T-cell (primary cell): ENCODE measurements around the gene RBM18. TPM values are rescaled to one million over a fixed set of nuclear protein-coding genes. Genes with fewer than 3 reads are reported as not detected.

Experiments used
- ATAC-seq, 4 experiments: fragments of 200-7000 bp in 3 of 4; fragments of 150-1000 bp in 1 of 4; cut with Tn5 transposase; replicated peaks in 1 of 4; 1 replicate in 3 of 4; 2 replicates in 1 of 4; pipeline ENCODE4 v1.10.0; 2021; ENCODE audit warnings: moderate library complexity in 3 of 4, mild to moderate bottlenecking in 2 of 4, moderate number of reproducible peaks in 1 of 4
- CTCF ChIA-PET, 2 donors: fragments of 300-600 bp; sonication (Branson Sonifier 250); formaldehyde crosslinking; loops; one replicate each; lab custom pipeline; 2022; ENCODE audit warnings: antibody characterized with exemption in 2 of 2; lab: Charles Lee
- POLR2A ChIA-PET, 2 donors: fragments of 300-600 bp; sonication (Branson Sonifier 250); formaldehyde crosslinking; loops; one replicate each; lab custom pipeline; 2022; ENCODE audit warnings: antibody characterized with exemption in 2 of 2; lab: Charles Lee
- DNase-seq, 35 experiments: peaks; one replicate each; pipeline versions ENCODE4 v3.0.0 to v3.0.0-alpha.2; 2013 to 2023
- H3K27ac ChIP-seq: one replicate; pipeline ENCODE4 v1.5.1; 2013; ENCODE audit warnings: low read length
- H3K27me3 ChIP-seq, 2 experiments: replicated peaks in 1 of 2; 1 replicate in 1 of 2; 2 replicates in 1 of 2; pipeline versions ENCODE4 v1.6.1 to v1.7.0; 2013; ENCODE audit warnings: low read length in 1 of 2, mixed read lengths in 1 of 2; ENCODE audit not compliant: control insufficient read depth in 2 of 2, insufficient read depth in 2 of 2; ENCODE audit errors: extremely low read depth in 1 of 2
- H3K36me3 ChIP-seq, 2 donors: 1 replicate in 1 of 2; 2 replicates in 1 of 2; pipeline versions ENCODE4 v1.6.1 to v1.7.0; 2013; ENCODE audit warnings: low read length in 1 of 2; ENCODE audit not compliant: control insufficient read depth in 2 of 2, insufficient read depth in 1 of 2; ENCODE audit errors: extremely low read depth in 1 of 2
- H3K4me1 ChIP-seq, 2 experiments: 1 replicate in 1 of 2; 2 replicates in 1 of 2; pipeline versions ENCODE4 v1.6.1 to v1.7.0; 2013; ENCODE audit warnings: low read length in 2 of 2, mixed read lengths in 1 of 2; ENCODE audit not compliant: insufficient read depth in 2 of 2, control insufficient read depth in 1 of 2; ENCODE audit errors: extremely low read depth in 1 of 2
- H3K4me3 ChIP-seq, 2 donors: 1 replicate in 1 of 2; 2 replicates in 1 of 2; pipeline versions ENCODE4 v1.5.1 to v1.7.0; 2013; ENCODE audit warnings: mild to moderate bottlenecking in 2 of 2, low read length in 1 of 2, moderate library complexity in 1 of 2; ENCODE audit not compliant: control insufficient read depth in 1 of 2; ENCODE audit errors: extremely low read depth in 1 of 2
- H3K9me3 ChIP-seq: 2 replicates; pipeline ENCODE4 v1.7.0; 2013
- H3K27ac Mint-ChIP-seq, 2 donors: one replicate each; pipeline ENCODE4 v1.8.0; 2020 to 2021; ENCODE audit warnings: mild to moderate bottlenecking in 2 of 2, mixed read lengths in 2 of 2
- H3K27me3 Mint-ChIP-seq, 2 donors: one replicate each; pipeline ENCODE4 v1.8.0; 2021 to 2022; ENCODE audit warnings: mixed read lengths in 2 of 2
- H3K36me3 Mint-ChIP-seq: one replicate; pipeline ENCODE4 v1.8.0; 2021; ENCODE audit warnings: mixed read lengths
- H3K4me1 Mint-ChIP-seq, 3 donors: one replicate each; pipeline ENCODE4 v1.8.0; 2020 to 2022; ENCODE audit warnings: mixed read lengths in 3 of 3, mild to moderate bottlenecking in 1 of 3
- H3K4me3 Mint-ChIP-seq, 3 donors: one replicate each; pipeline ENCODE4 v1.8.0; 2020 to 2022; ENCODE audit warnings: mild to moderate bottlenecking in 3 of 3, mixed read lengths in 3 of 3, moderate library complexity in 3 of 3
- H3K9me3 Mint-ChIP-seq, 3 donors: one replicate each; pipeline ENCODE4 v1.8.0; 2020 to 2022; ENCODE audit warnings: mixed read lengths in 3 of 3
- WGBS: methylation state at CpG from one replicate; pipeline ENCODE4 v1.1.5; 2013; ENCODE audit warnings: missing lambda C conversion rate; ENCODE audit not compliant: insufficient coverage; 5-methylcytosine and 5-hydroxymethylcytosine counted together
- total RNA-seq, 35 experiments: library from RNA in 6 of 35; stranded (reverse) in 6 of 35; fragments of 120-200 nt in 1 of 35; gene quantifications; one replicate each; pipeline versions ENCODE4 v1.2.1 to v1.2.4 and lab custom pipeline; 2013 to 2026

Gene RBM18
- total RNA-seq, 5 donors from 2014 or later (not counting 1 experiment from before 2014, with no cell fraction given), result 15.8 to 19.9 (median 17.5) TPM

DNA sequence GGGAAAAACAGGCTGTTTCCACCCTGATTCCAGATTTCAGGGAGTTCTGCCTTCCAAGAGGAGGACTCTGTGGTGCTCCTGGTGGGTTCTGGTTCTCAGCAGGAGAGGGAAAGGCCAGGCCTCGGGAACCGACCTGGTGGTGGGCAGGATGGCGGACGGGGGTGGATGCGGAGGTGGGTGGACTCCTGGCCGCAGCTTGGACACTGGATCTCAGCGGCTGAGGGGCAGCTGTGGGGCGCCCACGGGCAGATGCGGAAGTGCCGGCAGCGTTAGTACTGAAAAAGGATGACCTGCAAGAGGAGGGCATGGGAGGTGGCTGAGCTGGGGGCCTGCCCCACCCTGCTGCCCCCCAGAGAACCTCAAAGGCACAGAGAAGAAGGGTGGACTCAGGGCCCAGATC, 60.1 kb downstream of the RBM18 start:
- H3K4me1 ChIP-seq, result no peaks in the 10 kb centered on the region
- no peaks in the 10 kb centered on the region for H3K4me1 Mint-ChIP-seq
- H3K4me3 Mint-ChIP-seq, result no peak overlapping the region
- H3K4me3 ChIP-seq, result no peak overlapping the region
- no peak overlapping the region for H3K27ac Mint-ChIP-seq
- DNase-seq (no peak), ATAC-seq (no peak)
- CTCF ChIA-PET, result no interaction called here
- H3K27me3 Mint-ChIP-seq, result peaks cover 11 to 18% of the 10 kb centered on the region in 2 donors
- no peaks in the 10 kb centered on the region for H3K36me3 Mint-ChIP-seq
- H3K9me3 ChIP-seq, result no peaks in the 10 kb centered on the region
- H3K27ac ChIP-seq, result no peak overlapping the region
- WGBS, result 94% methylated on average over 12 of the region's 12 CpGs
- H3K27me3 ChIP-seq, result peaks cover 0 to 37% of the 10 kb centered on the region in 2 experiments
- no peaks in the 10 kb centered on the region for H3K36me3 ChIP-seq
- no peaks in the 10 kb centered on the region for H3K9me3 Mint-ChIP-seq
- POLR2A ChIA-PET, result no interaction called here

DNA sequence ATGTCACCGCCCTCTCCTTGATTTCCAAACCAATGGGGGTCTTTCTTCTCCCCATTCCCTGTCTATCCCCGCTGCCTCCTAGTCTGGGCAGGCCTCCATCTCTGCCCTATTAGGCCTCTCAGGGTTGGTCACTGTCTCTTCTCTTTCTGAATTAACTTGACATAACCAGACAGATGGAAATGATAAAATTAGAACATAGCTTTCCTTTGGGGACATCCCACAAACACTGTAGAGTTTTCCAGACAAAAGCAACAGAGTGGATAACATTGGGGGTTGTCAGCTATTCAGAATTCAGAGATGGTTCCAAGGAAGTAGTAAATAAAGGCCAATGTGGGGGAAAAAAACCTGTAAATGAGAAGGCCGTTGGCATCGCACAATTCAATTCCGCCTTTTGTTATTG, 60.6 kb downstream of the RBM18 start:
- H3K36me3 Mint-ChIP-seq, result no peaks in the 10 kb centered on the region
- ATAC-seq (no peak), DNase-seq (no peak)
- no peaks in the 10 kb centered on the region for H3K9me3 Mint-ChIP-seq
- H3K4me1 Mint-ChIP-seq, result no peaks in the 10 kb centered on the region
- CTCF ChIA-PET, result no interaction called here
- no peak overlapping the region for H3K4me3 Mint-ChIP-seq
- Histone ChIP-seq H3K27ac (no peak overlapping the region), H3K9me3 (no peaks in the 10 kb centered on the region), H3K27me3 (peaks cover 0 to 32% of the 10 kb centered on the region in 2 experiments), H3K4me1 (no peaks in the 10 kb centered on the region), H3K36me3 (no peaks in the 10 kb centered on the region), H3K4me3 (no peak overlapping the region)
- 90% methylated on average over 2 of the region's 5 CpGs for WGBS
- H3K27ac Mint-ChIP-seq, result no peak overlapping the region
- peaks cover 11 to 16% of the 10 kb centered on the region in 2 donors for H3K27me3 Mint-ChIP-seq
- POLR2A ChIA-PET, result no interaction called here

DNA sequence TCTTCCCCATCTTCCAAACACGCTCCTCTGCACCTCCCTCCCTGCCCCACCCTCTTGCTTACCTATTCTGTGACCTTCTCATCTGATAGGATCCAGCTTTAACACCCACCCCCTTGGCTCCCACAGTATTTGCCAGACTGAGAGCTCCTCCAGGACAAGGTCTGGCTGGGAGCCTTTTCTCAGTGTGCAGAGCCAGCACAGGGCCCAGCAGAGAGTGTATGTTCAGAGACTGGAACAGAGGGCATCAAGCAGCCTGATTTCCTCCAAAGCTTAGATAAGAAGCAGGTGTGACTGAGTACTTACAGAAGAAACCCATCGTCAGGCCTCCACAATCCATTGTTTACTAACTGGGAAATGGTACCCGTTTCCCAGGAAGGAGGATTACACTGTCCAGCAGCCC, 62.5 kb downstream of the RBM18 start:
- H3K9me3 ChIP-seq, result no peaks in the 10 kb centered on the region
- peaks cover 0 to 32% of the 10 kb centered on the region in 2 experiments for H3K27me3 ChIP-seq
- H3K36me3 Mint-ChIP-seq, result no peaks in the 10 kb centered on the region
- no peak overlapping the region for H3K4me3 Mint-ChIP-seq
- H3K27me3 Mint-ChIP-seq, result peaks cover 6 to 7% of the 10 kb centered on the region in 2 donors
- H3K4me1 ChIP-seq, result no peaks in the 10 kb centered on the region
- no peak for ATAC-seq
- no peak overlapping the region for H3K27ac ChIP-seq
- ChIA-PET CTCF (interaction anchor here in 1 of 2 donors (0.6 kb wide), 1 partner anchor 105 kb away, joined by 3 read pairs; no protein-coding TSS in a partner anchor), POLR2A (no interaction called here)
- no peaks in the 10 kb centered on the region for H3K4me1 Mint-ChIP-seq
- H3K27ac Mint-ChIP-seq, result no peak overlapping the region
- H3K36me3 ChIP-seq, result no peaks in the 10 kb centered on the region
- H3K9me3 Mint-ChIP-seq, result no peaks in the 10 kb centered on the region
- no peak for DNase-seq
- WGBS, result 84% methylated on average over 3 of the region's 3 CpGs
- H3K4me3 ChIP-seq, result no peak overlapping the region

DNA sequence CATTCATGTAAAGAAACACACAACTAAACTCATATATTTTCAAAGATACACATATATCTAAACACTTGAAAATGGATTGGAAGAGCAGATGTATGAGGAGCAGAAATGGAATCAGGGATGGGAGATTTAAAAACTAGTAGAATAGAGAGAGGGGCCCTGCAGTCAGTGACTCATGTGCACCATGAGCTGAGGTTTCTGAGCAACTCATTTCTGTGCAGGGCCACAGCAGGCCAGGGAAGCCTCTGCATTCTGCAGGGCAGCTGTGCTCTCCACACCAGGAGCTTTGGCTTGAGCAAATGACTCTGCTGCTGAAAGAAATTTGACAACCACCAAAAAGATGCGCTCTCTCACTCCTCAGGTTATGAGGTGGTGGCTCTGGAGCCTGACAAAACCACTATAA, 63.0 kb downstream of the RBM18 start:
- H3K36me3 Mint-ChIP-seq, result no peaks in the 10 kb centered on the region
- no peak overlapping the region for H3K27ac Mint-ChIP-seq
- Histone ChIP-seq H3K27ac (no peak overlapping the region), H3K27me3 (peaks cover 0 to 27% of the 10 kb centered on the region in 2 experiments), H3K4me3 (no peak overlapping the region), H3K36me3 (no peaks in the 10 kb centered on the region), H3K4me1 (no peaks in the 10 kb centered on the region), H3K9me3 (no peaks in the 10 kb centered on the region)
- H3K27me3 Mint-ChIP-seq, result peaks cover 5 to 6% of the 10 kb centered on the region in 2 donors
- POLR2A ChIA-PET, result no interaction called here
- WGBS, result 100% methylated on average over 1 of the region's 1 CpG
- no peak overlapping the region for H3K4me3 Mint-ChIP-seq
- ATAC-seq, result no peak
- no peaks in the 10 kb centered on the region for H3K9me3 Mint-ChIP-seq
- H3K4me1 Mint-ChIP-seq, result no peaks in the 10 kb centered on the region
- DNase-seq, result no peak
- CTCF ChIA-PET, result no interaction called here

DNA sequence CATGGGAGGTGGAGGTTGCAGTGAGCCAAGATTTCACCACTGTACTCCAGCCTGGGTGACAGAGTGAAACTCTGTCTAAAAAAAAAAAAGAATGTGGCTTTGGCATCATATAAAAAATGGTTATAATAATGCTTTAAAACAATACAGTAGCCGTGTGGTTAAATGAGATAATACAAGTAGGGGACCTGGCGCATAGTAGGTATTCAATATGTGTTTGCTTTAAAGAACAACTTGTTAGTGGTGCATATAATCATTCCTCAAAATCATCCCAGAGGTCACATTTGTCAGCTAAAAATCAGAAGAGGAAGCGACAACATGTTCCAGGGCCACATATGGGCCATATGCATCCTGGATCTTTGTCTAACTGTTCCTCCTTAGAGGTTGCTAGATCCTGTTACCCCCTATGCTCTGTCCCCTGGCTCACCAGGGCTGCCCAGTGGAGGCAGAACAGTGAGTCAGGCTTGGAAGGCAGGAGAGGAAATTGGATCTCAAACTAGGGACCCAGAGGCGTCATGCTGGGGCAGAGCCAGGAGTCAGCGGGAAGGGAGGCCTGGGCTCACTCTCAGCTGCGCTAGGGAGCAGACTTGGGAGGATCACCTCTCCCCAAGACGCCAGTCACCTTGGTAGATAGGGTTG, 63.6 kb downstream of the RBM18 start:
- no peak overlapping the region for H3K27ac Mint-ChIP-seq
- ATAC-seq (no peak), DNase-seq (no peak)
- H3K36me3 ChIP-seq, result no peaks in the 10 kb centered on the region
- ChIA-PET CTCF (no interaction called here), POLR2A (no interaction called here)
- H3K4me1 Mint-ChIP-seq, result no peaks in the 10 kb centered on the region
- H3K4me3 ChIP-seq, result no peak overlapping the region
- peaks cover 3 to 5% of the 10 kb centered on the region in 2 donors for H3K27me3 Mint-ChIP-seq
- H3K27ac ChIP-seq, result no peak overlapping the region
- no peaks in the 10 kb centered on the region for H3K9me3 Mint-ChIP-seq
- no peaks in the 10 kb centered on the region for H3K4me1 ChIP-seq
- H3K36me3 Mint-ChIP-seq, result no peaks in the 10 kb centered on the region
- 92% methylated on average over 2 of the region's 7 CpGs for WGBS
- H3K27me3 ChIP-seq, result peaks cover 0 to 22% of the 10 kb centered on the region in 2 experiments
- no peak overlapping the region for H3K4me3 Mint-ChIP-seq
- H3K9me3 ChIP-seq, result no peaks in the 10 kb centered on the region

DNA sequence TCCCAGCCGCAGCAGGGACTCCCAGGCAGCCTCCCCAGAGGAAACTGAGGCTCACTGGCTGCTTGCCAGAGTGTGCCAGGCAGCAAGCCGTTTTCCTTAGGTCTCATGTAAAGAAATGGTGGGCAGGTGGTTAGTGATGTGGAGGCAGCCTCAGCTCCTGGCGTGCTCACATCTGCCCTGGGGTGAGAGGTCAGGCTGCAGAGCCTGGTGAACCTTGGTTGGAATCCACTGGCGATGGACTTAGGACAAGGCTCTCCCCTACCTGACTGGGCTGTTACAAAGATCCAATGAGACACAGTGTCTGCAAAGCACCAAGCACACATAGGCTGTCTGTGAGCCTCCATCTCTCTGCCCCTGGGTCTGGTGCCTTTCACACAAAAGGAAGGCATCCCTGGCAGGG, 66.8 kb downstream of the RBM18 start:
- Histone ChIP-seq H3K4me3 (no peak overlapping the region), H3K27me3 (peaks cover 0 to 13% of the 10 kb centered on the region in 2 experiments), H3K27ac (no peak overlapping the region), H3K9me3 (no peaks in the 10 kb centered on the region), H3K36me3 (no peaks in the 10 kb centered on the region), H3K4me1 (no peaks in the 10 kb centered on the region)
- ATAC-seq (no peak), DNase-seq (no peak)
- 86% methylated on average over 1 of the region's 4 CpGs for WGBS
- H3K27ac Mint-ChIP-seq, result no peak overlapping the region
- H3K36me3 Mint-ChIP-seq, result no peaks in the 10 kb centered on the region
- no peaks in the 10 kb centered on the region for H3K4me1 Mint-ChIP-seq
- no peak overlapping the region for H3K4me3 Mint-ChIP-seq
- ChIA-PET POLR2A (no interaction called here), CTCF (no interaction called here)
- peaks cover 3 to 5% of the 10 kb centered on the region in 2 donors for H3K27me3 Mint-ChIP-seq
- no peaks in the 10 kb centered on the region for H3K9me3 Mint-ChIP-seq
